MM.1S (cell line): ENCODE measurements around the gene EIF3F.

Source experiments
- EZH2phosphoT487 ChIP-seq: fragments of 300-600 bp; sonication (generic); IDR thresholded peaks from 2 replicates; pipeline ENCODE4 v1.6.1; 2018; ENCODE audit warnings: antibody characterized with exemption, low read length
- TF ChIP-seq, protein P1 (sequence below): fragments of 300-600 bp; sonication (generic); IDR thresholded peaks from 2 replicates; pipeline ENCODE4 v1.5.1; 2016; ENCODE audit warnings: antibody characterized with exemption, low read length, mixed read lengths

DNA sequence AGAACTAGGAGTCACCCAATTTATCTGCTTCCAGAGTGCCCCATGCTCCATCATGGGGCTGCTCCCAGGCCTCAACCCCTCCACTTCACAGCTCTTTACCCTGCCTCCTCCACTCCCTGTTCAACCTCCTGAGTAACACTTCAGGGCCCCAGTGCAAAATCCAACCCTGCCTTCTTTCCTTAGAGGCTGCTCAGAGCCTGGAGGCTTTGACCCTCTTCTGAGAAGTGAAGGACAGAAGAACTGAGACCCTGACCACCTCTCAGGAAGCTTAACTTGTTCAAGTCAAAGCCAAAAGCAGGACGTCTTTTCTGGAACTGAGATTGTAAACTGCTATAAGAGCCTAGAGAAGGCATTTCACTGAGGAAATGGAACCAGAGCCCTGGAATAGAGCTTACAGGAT is 15.5 kb downstream of the EIF3F start:
- no peak for TF ChIP-seq EZH2phosphoT487
- TF ChIP-seq, protein P1, sequence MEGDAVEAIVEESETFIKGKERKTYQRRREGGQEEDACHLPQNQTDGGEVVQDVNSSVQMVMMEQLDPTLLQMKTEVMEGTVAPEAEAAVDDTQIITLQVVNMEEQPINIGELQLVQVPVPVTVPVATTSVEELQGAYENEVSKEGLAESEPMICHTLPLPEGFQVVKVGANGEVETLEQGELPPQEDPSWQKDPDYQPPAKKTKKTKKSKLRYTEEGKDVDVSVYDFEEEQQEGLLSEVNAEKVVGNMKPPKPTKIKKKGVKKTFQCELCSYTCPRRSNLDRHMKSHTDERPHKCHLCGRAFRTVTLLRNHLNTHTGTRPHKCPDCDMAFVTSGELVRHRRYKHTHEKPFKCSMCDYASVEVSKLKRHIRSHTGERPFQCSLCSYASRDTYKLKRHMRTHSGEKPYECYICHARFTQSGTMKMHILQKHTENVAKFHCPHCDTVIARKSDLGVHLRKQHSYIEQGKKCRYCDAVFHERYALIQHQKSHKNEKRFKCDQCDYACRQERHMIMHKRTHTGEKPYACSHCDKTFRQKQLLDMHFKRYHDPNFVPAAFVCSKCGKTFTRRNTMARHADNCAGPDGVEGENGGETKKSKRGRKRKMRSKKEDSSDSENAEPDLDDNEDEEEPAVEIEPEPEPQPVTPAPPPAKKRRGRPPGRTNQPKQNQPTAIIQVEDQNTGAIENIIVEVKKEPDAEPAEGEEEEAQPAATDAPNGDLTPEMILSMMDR: no peak
